ENCODE measurements around the gene POTEC.
"Not testable (repeated sequence)": the region's sequence is repeated elsewhere in the genome, so short reads cannot be mapped to it uniquely, and the experiment has no call there.

The POTEC gene

GRCh38 chr18:14543446-14543964, at the start of gene POTEC:
TSS of gene POTEC (minus strand) at chr18:14543600. CDS start at chr18:14543146, 454 bp downstream.
- not testable (repeated sequence) for DNase-seq (ENCODE audit: low spot score)

- DNase-seq (ENCODE audit: low spot score), result no peak
Measured at GRCh38 chr18:14577971-14578370, 34.6 kb upstream of the POTEC start.

GRCh38 chr18:14559502-14559901, 16.1 kb upstream of the POTEC start:
- not testable (repeated sequence) for DNase-seq (ENCODE audit: low spot score)

- DNase-seq (ENCODE audit: low spot score), result not testable (repeated sequence)
Measured at GRCh38 chr18:14531659-14532058, 11.7 kb downstream of the POTEC start.

- not testable (repeated sequence) for DNase-seq (ENCODE audit: low spot score)
Measured at GRCh38 chr18:14510707-14511106, 32.7 kb downstream of the POTEC start.

GRCh38 chr18:14503691-14504090, 39.7 kb downstream of the POTEC start:
- not testable (repeated sequence) for DNase-seq (ENCODE audit: low spot score)

- not testable (repeated sequence) for DNase-seq (ENCODE audit: low spot score)
Measured at GRCh38 chr18:14501894-14502293, 41.5 kb downstream of the POTEC start.

GRCh38 chr18:14489256-14490014, 54.0 kb downstream of the POTEC start:
- DNase-seq (ENCODE audit: low spot score), result peak; percentile 5

GRCh38 chr18:14488789-14489188, 54.6 kb downstream of the POTEC start:
- not testable (repeated sequence) for DNase-seq (ENCODE audit: low spot score)

GRCh38 chr18:14486926-14487580, 56.3 kb downstream of the POTEC start:
- DNase-seq (ENCODE audit: low spot score), result not testable (repeated sequence)

- not testable (repeated sequence) for DNase-seq (ENCODE audit: low spot score)
Measured at GRCh38 chr18:14479076-14479475, 64.3 kb downstream of the POTEC start.

GRCh38 chr18:14475520-14475919, 67.9 kb downstream of the POTEC start:
- DNase-seq (ENCODE audit: low spot score), result not testable (repeated sequence)

- DNase-seq (ENCODE audit: low spot score), result not testable (repeated sequence)
Measured at GRCh38 chr18:14474752-14475151, 68.6 kb downstream of the POTEC start.

- DNase-seq (ENCODE audit: low spot score), result not testable (repeated sequence)
Measured at GRCh38 chr18:14474007-14474720, 69.2 kb downstream of the POTEC start.

GRCh38 chr18:14473250-14474006, 70.0 kb downstream of the POTEC start:
- not testable (repeated sequence) for DNase-seq (ENCODE audit: low spot score)

- not testable (repeated sequence) for DNase-seq (ENCODE audit: low spot score)
Measured at GRCh38 chr18:14471286-14471685, 72.1 kb downstream of the POTEC start.

GRCh38 chr18:14470446-14470845, 73.0 kb downstream of the POTEC start:
- DNase-seq (ENCODE audit: low spot score), result not testable (repeated sequence)

- DNase-seq (ENCODE audit: low spot score), result not testable (repeated sequence)
Measured at GRCh38 chr18:14470046-14470445, 73.4 kb downstream of the POTEC start.

- DNase-seq (ENCODE audit: low spot score), result not testable (repeated sequence)
Measured at GRCh38 chr18:14465989-14466388, 77.4 kb downstream of the POTEC start.
